Measurements from ENCODE around the gene MYL6. TPM values are rescaled to one million over a fixed set of nuclear protein-coding genes. Genes with fewer than 3 reads are reported as not detected.

The MYL6 gene
- total RNA-seq, 1 experiment from 2014 or later = 789 TPM

- no peak overlapping the region for H3K4me3 ChIP-seq (ENCODE audit: low read depth, low read length, poor library complexity, severe bottlenecking)
- H3K9me3 ChIP-seq (ENCODE audit: low read depth, low read length, poor library complexity, severe bottlenecking) = no peaks in the 10 kb centered on the region
- peak; percentile 63 for DNase-seq (ENCODE audit: low spot score)
- H3K27ac ChIP-seq (ENCODE audit: low read depth, low read length, poor library complexity, severe bottlenecking) = peak overlapping the region; percentile 56
- peaks cover 29% of the 10 kb centered on the region for H3K4me1 ChIP-seq (ENCODE audit: insufficient read depth, low read length, poor library complexity, severe bottlenecking)
- POLR2A ChIA-PET (ENCODE audit: low non-redundant PET) = interaction anchor here (0.6 to 0.8 kb wide), 4 partner anchors 11 to 90 kb away, joined by 3 to 6 read pairs (median 4); partner anchors contain the start of gene SMARCC2
- H3K27me3 ChIP-seq (replicated peaks; ENCODE audit: insufficient read depth, low read depth, low read length, poor library complexity) = no peaks in the 10 kb centered on the region
- peaks cover 75% of the 10 kb centered on the region for H3K36me3 ChIP-seq (ENCODE audit: insufficient read depth, low read length, poor library complexity, severe bottlenecking)
- TF ChIP-seq EZH2 (IDR thresholded peaks at IDR 0.05; ENCODE audit: borderline replicate concordance, low read depth, low read length, poor library complexity, severe bottlenecking) (no peak), CTCF (conservative IDR thresholded peaks at IDR 0.05; ENCODE audit: low read depth, low read length) (no peak)
- intact Hi-C loops (cut with micrococcal nuclease; ENCODE audit: unreplicated experiment) = no loop called here
- BruUV-seq (replicated peaks) = TSS peak; percentile 64
- CTCF ChIA-PET = interaction anchor here (0.7 kb wide), 1 partner anchor 77 kb away, joined by 4 read pairs; no protein-coding TSS in a partner anchor
Measured at GRCh38 chr12:56162468-56163290, 4.5 kb downstream of the MYL6 start.

- BruUV-seq (replicated peaks) = no TSS peak
- peaks cover 80% of the 10 kb centered on the region for H3K36me3 ChIP-seq (ENCODE audit: insufficient read depth, low read length, poor library complexity, severe bottlenecking)
- H3K27me3 ChIP-seq (replicated peaks; ENCODE audit: insufficient read depth, low read depth, low read length, poor library complexity) = no peaks in the 10 kb centered on the region
- no peak for DNase-seq (ENCODE audit: low spot score)
- peak overlapping the region; percentile 56 for H3K27ac ChIP-seq (ENCODE audit: low read depth, low read length, poor library complexity, severe bottlenecking)
- H3K9me3 ChIP-seq (ENCODE audit: low read depth, low read length, poor library complexity, severe bottlenecking) = no peaks in the 10 kb centered on the region
- intact Hi-C loops (cut with micrococcal nuclease; ENCODE audit: unreplicated experiment) = no loop called here
- CTCF ChIA-PET = no interaction called here
- no peak for TF ChIP-seq CTCF (conservative IDR thresholded peaks at IDR 0.05; ENCODE audit: low read depth, low read length)
- TF ChIP-seq EZH2 (IDR thresholded peaks at IDR 0.05; ENCODE audit: borderline replicate concordance, low read depth, low read length, poor library complexity, severe bottlenecking) = no peak
- POLR2A ChIA-PET (ENCODE audit: low non-redundant PET) = no interaction called here
- no peak overlapping the region for H3K4me3 ChIP-seq (ENCODE audit: low read depth, low read length, poor library complexity, severe bottlenecking)
- peaks cover 29% of the 10 kb centered on the region for H3K4me1 ChIP-seq (ENCODE audit: insufficient read depth, low read length, poor library complexity, severe bottlenecking)
Measured at GRCh38 chr12:56163533-56164344, 5.6 kb downstream of the MYL6 start.

GRCh38 chr12:56164345-56164729 is 6.2 kb downstream of the MYL6 start:
- CTCF ChIA-PET = no interaction called here
- intact Hi-C loops (cut with micrococcal nuclease; ENCODE audit: unreplicated experiment) = no loop called here
- H3K4me3 ChIP-seq (ENCODE audit: low read depth, low read length, poor library complexity, severe bottlenecking) = no peak overlapping the region
- TF ChIP-seq CTCF (conservative IDR thresholded peaks at IDR 0.05; ENCODE audit: low read depth, low read length) (no peak), EZH2 (IDR thresholded peaks at IDR 0.05; ENCODE audit: borderline replicate concordance, low read depth, low read length, poor library complexity, severe bottlenecking) (no peak)
- no peaks in the 10 kb centered on the region for H3K27me3 ChIP-seq (replicated peaks; ENCODE audit: insufficient read depth, low read depth, low read length, poor library complexity)
- peaks cover 29% of the 10 kb centered on the region for H3K4me1 ChIP-seq (ENCODE audit: insufficient read depth, low read length, poor library complexity, severe bottlenecking)
- peaks cover 82% of the 10 kb centered on the region for H3K36me3 ChIP-seq (ENCODE audit: insufficient read depth, low read length, poor library complexity, severe bottlenecking)
- no peak for DNase-seq (ENCODE audit: low spot score)
- H3K9me3 ChIP-seq (ENCODE audit: low read depth, low read length, poor library complexity, severe bottlenecking) = no peaks in the 10 kb centered on the region
- H3K27ac ChIP-seq (ENCODE audit: low read depth, low read length, poor library complexity, severe bottlenecking) = no peak overlapping the region
- POLR2A ChIA-PET (ENCODE audit: low non-redundant PET) = no interaction called here
- no TSS peak for BruUV-seq (replicated peaks)
